Fibroblast of lung (primary cell): ENCODE data around the gene PSMC4. TPM values are rescaled to one million over a fixed set of nuclear protein-coding genes. Genes with fewer than 3 reads are reported as not detected.

Experiments used
- DNase-seq, 2 donors: peaks; one replicate each; pipeline versions ENCODE4 v3.0.0 to v3.0.0-alpha.2; 2010; ENCODE audit warnings: low read depth in 2 of 2
- H2AFZ ChIP-seq: 2 replicates; pipeline ENCODE4 v1.5.1; 2012; ENCODE audit warnings: low read length, control low read depth, inconsistent platforms
- H3K27ac ChIP-seq: 2 replicates; pipeline ENCODE4 v1.5.1; 2011; ENCODE audit warnings: low read length, control low read depth; ENCODE audit not compliant: insufficient read depth
- H3K27me3 ChIP-seq: 2 replicates; pipeline ENCODE4 v1.5.1; 2011; ENCODE audit warnings: mild to moderate bottlenecking, low read length; ENCODE audit not compliant: control insufficient read depth, insufficient read depth
- H3K36me3 ChIP-seq: 2 replicates; pipeline ENCODE4 v1.5.1; 2011; ENCODE audit warnings: low read length; ENCODE audit not compliant: control insufficient read depth, insufficient read depth
- H3K4me1 ChIP-seq: 2 replicates; pipeline ENCODE4 v1.5.1; 2011; ENCODE audit warnings: low read length; ENCODE audit not compliant: control insufficient read depth, insufficient read depth; ENCODE audit errors: extremely low read depth
- H3K4me2 ChIP-seq: 2 replicates; pipeline ENCODE4 v1.5.1; 2011; ENCODE audit warnings: low read length, control low read depth; ENCODE audit not compliant: insufficient read depth; ENCODE audit errors: extremely low read depth
- H3K4me3 ChIP-seq, 4 experiments: fragments of 200-600 bp in 1 of 4; sonication (generic) in 1 of 4; replicated peaks in 1 of 4; 2 replicates each; pipeline ENCODE4 v1.5.1; 2011 to 2016; ENCODE audit warnings: low read length in 4 of 4, low read depth in 3 of 4, mild to moderate bottlenecking in 3 of 4, control low read depth in 2 of 4, inconsistent platforms in 1 of 4, mixed read lengths in 1 of 4; ENCODE audit not compliant: insufficient read depth in 1 of 4; ENCODE audit errors: control extremely low read depth in 1 of 4
- H3K79me2 ChIP-seq: 2 replicates; pipeline ENCODE4 v1.5.1; 2012; ENCODE audit warnings: mild to moderate bottlenecking, low read length, inconsistent platforms; ENCODE audit not compliant: control insufficient read depth, insufficient read depth
- H3K9ac ChIP-seq: 2 replicates; pipeline ENCODE4 v1.5.1; 2011; ENCODE audit warnings: mild to moderate bottlenecking, low read length, control low read depth; ENCODE audit not compliant: insufficient read depth
- H3K9me3 ChIP-seq: 2 replicates; pipeline ENCODE4 v1.5.1; 2012; ENCODE audit warnings: low read depth, low read length; ENCODE audit not compliant: control insufficient read depth, insufficient read depth
- H4K20me1 ChIP-seq: 2 replicates; pipeline ENCODE4 v1.5.1; 2011; ENCODE audit warnings: low read length; ENCODE audit not compliant: control insufficient read depth, insufficient read depth; ENCODE audit errors: extremely low read depth
- CTCF ChIP-seq, 2 donors: IDR thresholded peaks in 1 of 2; conservative IDR thresholded peaks in 1 of 2; 1 replicate in 1 of 2; 2 replicates in 1 of 2; pipeline ENCODE4 v1.5.1; 2011 to 2012; ENCODE audit warnings: low read length in 2 of 2, control low read depth in 1 of 2, inconsistent platforms in 1 of 2, low read depth in 1 of 2, mild to moderate bottlenecking in 1 of 2
- EZH2 ChIP-seq: IDR thresholded peaks from 2 replicates; pipeline ENCODE4 v1.5.1; 2012; ENCODE audit warnings: low read length, control low read depth, mild to moderate bottlenecking; ENCODE audit errors: missing control alignments
- polyA plus RNA-seq, 2 donors: library from polyadenylated mRNA; depleted of rRNA in 1 of 2; stranded (reverse) in 1 of 2; unstranded in 1 of 2; fragments of >200 nt; gene quantifications; 2 replicates each; pipeline ENCODE4 v1.2.1, GENCODE V29; 2011 to 2012; ENCODE audit warnings: missing spikeins in 1 of 2
- total RNA-seq: library from RNA; depleted of rRNA; stranded (reverse); fragments of >200 nt; gene quantifications from 2 replicates; pipeline ENCODE4 v1.2.1, GENCODE V29; 2014

PSMC4 gene
- total and polyA plus RNA-seq, 2 donors (not counting 1 experiment from before 2014, with no cell fraction given) = 75.1 to 76.0 TPM

- H3K4me3 ChIP-seq = no peak overlapping the region
- no peak overlapping the region for H3K9ac ChIP-seq
- no peaks in the 10 kb centered on the region for H3K9me3 ChIP-seq
- no peak overlapping the region for H3K4me2 ChIP-seq
- H4K20me1 ChIP-seq = no peaks in the 10 kb centered on the region
- no peak overlapping the region for H3K27ac ChIP-seq
- H3K4me1 ChIP-seq = no peaks in the 10 kb centered on the region
- H3K36me3 ChIP-seq = no peaks in the 10 kb centered on the region
- TF ChIP-seq CTCF (conservative IDR thresholded peaks at IDR 0.05 in 1 of 2, IDR thresholded peaks at IDR 0.05 in 1 of 2; ENCODE audit: low read depth in 1 of 2, low read length in 2 of 2) (no peak), EZH2 (no peak)
- H3K27me3 ChIP-seq = no peaks in the 10 kb centered on the region
- no peak for DNase-seq
- no peak overlapping the region for H2AFZ ChIP-seq
- no peaks in the 10 kb centered on the region for H3K79me2 ChIP-seq
These were observed 31.4 kb upstream of the PSMC4 start for GRCh38 chr19:39939556-39939955.

- Histone ChIP-seq H3K4me1 (no peaks in the 10 kb centered on the region), H3K4me3 (no peak overlapping the region), H3K4me2 (no peak overlapping the region), H3K79me2 (no peaks in the 10 kb centered on the region), H3K27me3 (no peaks in the 10 kb centered on the region), H3K27ac (no peak overlapping the region), H3K9ac (no peak overlapping the region), H3K36me3 (no peaks in the 10 kb centered on the region), H4K20me1 (no peaks in the 10 kb centered on the region), H2AFZ (no peak overlapping the region), H3K9me3 (no peaks in the 10 kb centered on the region)
- DNase-seq = no peak
- TF ChIP-seq CTCF (conservative IDR thresholded peaks at IDR 0.05 in 1 of 2, IDR thresholded peaks at IDR 0.05 in 1 of 2; ENCODE audit: low read depth in 1 of 2, low read length in 2 of 2) = no peak
- TF ChIP-seq EZH2 = no peak
These were observed 30.6 kb upstream of the PSMC4 start for GRCh38 chr19:39940221-39940833.

- no peak overlapping the region for H2AFZ ChIP-seq
- H3K79me2 ChIP-seq = no peaks in the 10 kb centered on the region
- H3K27ac ChIP-seq = no peak overlapping the region
- DNase-seq = no peak
- no peaks in the 10 kb centered on the region for H4K20me1 ChIP-seq
- H3K4me3 ChIP-seq = no peak overlapping the region
- no peaks in the 10 kb centered on the region for H3K27me3 ChIP-seq
- TF ChIP-seq EZH2 = no peak
- no peak for TF ChIP-seq CTCF (conservative IDR thresholded peaks at IDR 0.05 in 1 of 2, IDR thresholded peaks at IDR 0.05 in 1 of 2; ENCODE audit: low read depth in 1 of 2, low read length in 2 of 2)
- H3K9ac ChIP-seq = no peak overlapping the region
- H3K9me3 ChIP-seq = no peaks in the 10 kb centered on the region
- H3K4me1 ChIP-seq = no peaks in the 10 kb centered on the region
- H3K4me2 ChIP-seq = no peak overlapping the region
- no peaks in the 10 kb centered on the region for H3K36me3 ChIP-seq
These were observed 29.8 kb upstream of the PSMC4 start for GRCh38 chr19:39941151-39941550.
